ENCODE results near the gene RNF224. TPM values are rescaled to one million over a fixed set of nuclear protein-coding genes. Genes with fewer than 3 reads are reported as not detected.

Gene RNF224
- 0.09 TPM in 1 of 2 replicates, not detected in the other for total RNA-seq (ENCODE audit: low replicate concordance)

DNA sequence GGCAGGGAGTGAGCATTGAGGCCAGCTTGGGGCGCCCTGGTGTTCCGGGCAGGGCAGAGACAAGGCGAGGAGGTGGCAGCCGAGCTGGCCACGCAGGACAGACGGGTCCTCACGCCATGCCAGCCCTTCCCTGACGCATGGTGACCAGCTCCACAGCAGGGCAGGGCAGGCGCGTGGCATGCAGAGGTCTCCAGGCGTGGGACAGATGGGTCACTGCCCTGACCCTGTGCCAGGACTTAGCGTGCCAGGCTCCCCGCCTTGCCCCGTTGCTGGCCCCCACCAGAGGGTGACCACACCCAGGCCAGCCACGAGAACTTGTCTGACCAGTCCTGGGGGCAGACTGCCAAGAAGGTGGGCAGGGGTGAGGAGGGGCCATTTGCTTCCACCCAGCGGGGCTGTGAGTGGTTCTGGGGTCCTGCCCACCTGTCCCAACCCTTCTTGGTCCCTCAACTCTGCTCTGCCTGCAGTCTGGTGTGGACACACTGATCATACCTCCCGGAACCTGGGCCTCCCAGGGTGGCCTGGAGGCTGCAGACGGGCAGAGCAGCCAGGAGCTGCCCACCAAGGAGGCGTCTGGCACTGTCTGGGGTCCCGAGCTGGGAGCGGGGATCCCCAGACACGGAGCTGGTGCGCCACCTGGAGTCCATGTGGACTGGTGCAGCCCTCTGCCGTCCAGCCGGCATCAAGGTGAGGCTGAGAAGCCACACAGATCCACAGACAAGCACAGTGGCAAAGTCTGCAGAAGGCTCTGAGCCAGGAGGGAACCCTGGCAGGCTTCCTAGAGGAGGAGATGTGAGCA is at the start of gene RNF224:
RNF224 (plus strand) TSS at position 449 of the 799 bp plus-strand sequence. CDS start 834 bp downstream, outside the sequence.
- no peak within 1 kb of the TSS for H3K4me3 ChIP-seq (ENCODE audit: low read depth, low read length)
- DNase-seq (ENCODE audit: low read depth) = peak; percentile 69
- TF ChIP-seq, protein P1, sequence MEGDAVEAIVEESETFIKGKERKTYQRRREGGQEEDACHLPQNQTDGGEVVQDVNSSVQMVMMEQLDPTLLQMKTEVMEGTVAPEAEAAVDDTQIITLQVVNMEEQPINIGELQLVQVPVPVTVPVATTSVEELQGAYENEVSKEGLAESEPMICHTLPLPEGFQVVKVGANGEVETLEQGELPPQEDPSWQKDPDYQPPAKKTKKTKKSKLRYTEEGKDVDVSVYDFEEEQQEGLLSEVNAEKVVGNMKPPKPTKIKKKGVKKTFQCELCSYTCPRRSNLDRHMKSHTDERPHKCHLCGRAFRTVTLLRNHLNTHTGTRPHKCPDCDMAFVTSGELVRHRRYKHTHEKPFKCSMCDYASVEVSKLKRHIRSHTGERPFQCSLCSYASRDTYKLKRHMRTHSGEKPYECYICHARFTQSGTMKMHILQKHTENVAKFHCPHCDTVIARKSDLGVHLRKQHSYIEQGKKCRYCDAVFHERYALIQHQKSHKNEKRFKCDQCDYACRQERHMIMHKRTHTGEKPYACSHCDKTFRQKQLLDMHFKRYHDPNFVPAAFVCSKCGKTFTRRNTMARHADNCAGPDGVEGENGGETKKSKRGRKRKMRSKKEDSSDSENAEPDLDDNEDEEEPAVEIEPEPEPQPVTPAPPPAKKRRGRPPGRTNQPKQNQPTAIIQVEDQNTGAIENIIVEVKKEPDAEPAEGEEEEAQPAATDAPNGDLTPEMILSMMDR (IDR thresholded peaks at IDR 0.05; ENCODE audit: insufficient read depth, low read length) = peak; percentile 89

DNA sequence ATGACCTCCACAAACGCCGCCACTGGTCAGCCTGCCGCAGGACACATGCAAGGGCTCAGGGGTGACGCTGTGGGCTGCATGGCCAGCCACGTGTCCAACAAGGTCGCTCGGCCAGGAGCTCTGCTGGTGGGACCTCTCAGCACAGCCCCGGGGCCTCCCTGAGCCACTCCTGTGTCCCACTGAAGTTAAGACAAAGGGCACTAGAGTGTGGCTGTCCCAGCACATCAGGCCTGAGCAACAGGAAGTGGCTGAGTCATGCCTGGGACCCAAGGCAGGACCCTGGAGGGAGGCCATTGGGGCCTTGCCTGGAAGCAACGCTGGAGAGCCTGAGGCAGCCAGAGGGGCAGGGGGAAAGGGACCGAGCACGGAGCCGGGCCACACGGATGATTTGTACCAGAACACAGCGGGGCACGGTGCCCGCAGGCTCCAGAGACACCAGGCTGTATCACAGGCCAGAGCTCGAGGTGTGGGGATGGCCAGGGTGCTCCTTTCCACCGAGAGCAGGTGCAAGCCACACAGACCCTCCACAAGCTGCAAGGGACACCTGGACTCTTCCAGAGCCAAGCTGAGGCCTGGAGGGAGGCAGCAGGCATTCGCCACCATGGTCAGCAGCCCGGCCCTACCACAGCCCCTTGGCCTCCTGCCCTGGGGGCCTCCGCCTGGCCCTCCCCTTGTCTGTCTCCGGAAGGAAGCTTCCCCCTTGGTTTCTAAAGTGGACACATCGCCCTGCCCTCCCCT is 48.9 kb upstream of the RNF224 start:
- DNase-seq (ENCODE audit: low read depth) = no peak
- H3K4me3 ChIP-seq (ENCODE audit: low read depth, low read length) = no peak overlapping the region
- TF ChIP-seq, protein P1 (IDR thresholded peaks at IDR 0.05; ENCODE audit: insufficient read depth, low read length) = no peak

DNA sequence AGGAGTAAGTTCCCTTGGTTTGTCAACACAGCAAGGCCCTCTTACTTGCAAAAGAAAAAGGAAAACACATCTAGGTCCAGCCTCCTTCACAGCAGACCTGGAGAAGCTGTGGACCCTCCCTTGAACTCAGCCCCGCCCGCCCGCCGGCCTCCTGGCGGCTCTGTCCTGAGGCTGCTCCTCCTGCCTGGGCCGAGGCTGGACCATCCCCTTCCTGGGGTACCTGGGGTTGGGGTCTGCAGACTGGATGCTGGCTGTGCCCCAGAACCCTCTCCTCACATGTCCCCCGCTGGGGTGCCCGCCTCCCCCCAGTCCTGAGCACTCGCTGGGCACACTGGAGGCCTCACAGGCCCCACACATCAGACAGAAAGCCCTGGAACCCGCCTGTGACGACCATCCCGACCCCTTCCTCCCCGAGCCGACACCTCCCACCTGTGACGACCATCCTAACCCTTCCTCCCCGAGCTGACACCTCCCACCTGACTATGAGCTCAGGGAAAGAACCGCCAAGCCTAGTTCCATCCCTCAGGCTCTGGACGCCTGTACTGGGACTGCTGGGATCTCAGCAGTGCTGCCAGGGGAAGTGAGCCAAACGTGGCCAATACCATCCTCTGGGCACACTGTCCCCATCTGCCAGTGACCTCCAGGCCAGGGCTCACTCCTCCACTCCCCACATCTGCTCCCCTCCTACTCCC is 48.2 kb upstream of the RNF224 start:
- TF ChIP-seq, protein P1 (IDR thresholded peaks at IDR 0.05; ENCODE audit: insufficient read depth, low read length) = no peak
- DNase-seq (ENCODE audit: low read depth) = no peak

DNA sequence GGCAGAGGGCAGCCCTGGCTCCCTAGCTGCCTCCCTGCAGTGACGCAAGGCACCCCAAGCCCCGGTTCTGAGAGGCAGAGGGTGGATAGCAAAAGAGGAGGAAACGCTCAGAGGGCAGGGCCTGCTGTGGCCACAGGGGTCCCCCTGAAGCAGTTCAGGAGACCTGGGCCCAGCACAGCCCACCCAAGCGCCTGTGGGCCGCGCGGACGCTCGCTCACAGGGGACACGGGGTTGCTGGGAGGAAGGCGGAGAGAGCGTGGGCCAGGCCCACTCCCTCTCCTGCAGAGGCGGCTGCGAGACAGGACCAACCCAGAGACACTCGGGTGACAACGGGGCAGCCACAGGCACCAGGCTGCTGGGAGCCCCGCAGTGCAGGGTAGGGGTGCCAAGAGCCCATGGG is 47.5 kb upstream of the RNF224 start:
- TF ChIP-seq, protein P1 (IDR thresholded peaks at IDR 0.05; ENCODE audit: insufficient read depth, low read length) = no peak
- H3K4me3 ChIP-seq (ENCODE audit: low read depth, low read length) = no peak overlapping the region
- no peak for DNase-seq (ENCODE audit: low read depth)

More for the DNA sequence above, 48.2 kb upstream of the RNF224 start:
- no peak overlapping the region for H3K4me3 ChIP-seq (ENCODE audit: low read depth, low read length)

DNA sequence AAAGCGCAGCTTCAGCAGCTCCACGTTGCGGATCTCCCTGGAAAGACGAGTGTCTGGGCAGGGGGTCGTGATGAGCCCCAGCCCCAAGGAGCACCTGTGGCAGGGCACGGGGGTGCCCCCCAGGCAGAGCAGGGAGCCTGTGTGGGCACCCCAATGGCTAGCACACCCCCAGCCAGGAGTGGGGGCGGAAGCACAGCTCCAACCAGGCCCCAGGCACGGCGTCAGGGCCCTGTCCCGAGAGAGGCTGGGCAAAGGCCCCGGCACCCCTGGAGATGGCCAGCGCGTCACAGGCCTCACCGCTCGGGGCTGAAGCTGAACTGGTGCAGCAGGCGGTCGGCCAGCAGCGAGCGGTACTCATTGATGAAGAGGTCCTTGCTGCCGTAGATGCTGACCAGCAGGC is 46.8 kb upstream of the RNF224 start:
- TF ChIP-seq, protein P1 (IDR thresholded peaks at IDR 0.05; ENCODE audit: insufficient read depth, low read length) = no peak
- H3K4me3 ChIP-seq (ENCODE audit: low read depth, low read length) = no peak overlapping the region
- DNase-seq (ENCODE audit: low read depth) = no peak

DNA sequence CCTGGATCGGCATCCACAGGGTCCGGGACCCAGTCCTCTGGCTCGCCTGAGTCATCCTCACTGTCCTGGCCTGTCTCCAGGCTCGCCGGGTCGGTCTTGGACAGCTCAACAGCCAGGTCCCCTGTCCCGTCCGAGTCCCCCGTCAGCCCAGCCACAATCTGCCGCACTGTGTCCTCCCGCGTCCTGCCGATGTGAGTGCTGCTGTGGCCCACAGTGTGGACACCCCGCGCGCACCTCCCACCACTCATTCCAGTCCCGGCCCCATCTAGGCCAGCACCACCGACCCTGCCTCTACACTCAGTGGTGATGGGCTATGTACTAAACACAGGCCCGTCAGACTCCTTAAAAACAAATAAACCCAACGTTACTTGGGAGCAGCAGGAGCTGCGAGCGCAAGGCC is 45.6 kb upstream of the RNF224 start:
- TF ChIP-seq, protein P1 (IDR thresholded peaks at IDR 0.05; ENCODE audit: insufficient read depth, low read length) = no peak
- DNase-seq (ENCODE audit: low read depth) = no peak
- no peak overlapping the region for H3K4me3 ChIP-seq (ENCODE audit: low read depth, low read length)

Measured in fibroblast of the aortic adventitia (primary cell).